Measurements from ENCODE around the gene ZNF835.

The ZNF835 gene

DNA sequence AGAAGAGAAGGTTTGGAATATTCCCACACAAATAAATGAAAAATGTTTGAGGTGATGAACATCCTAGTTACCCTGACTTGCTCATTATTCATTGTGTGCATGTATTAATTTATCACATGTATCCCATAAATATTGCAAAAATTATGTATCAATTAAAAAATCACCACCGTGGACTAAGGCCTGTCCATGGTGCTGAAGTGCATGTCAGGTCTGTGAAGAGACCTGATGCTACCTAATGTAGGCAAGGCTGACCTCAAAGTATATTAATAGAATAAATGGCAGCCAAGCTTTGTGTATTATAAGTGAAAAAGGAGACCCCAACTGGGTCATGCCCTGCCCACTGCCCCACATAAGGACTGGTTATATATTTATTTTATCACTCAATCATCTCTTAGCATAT is 34.4 kb upstream of the ZNF835 start:
- H2AFZ ChIP-seq (ENCODE audit: low read length): no peak overlapping the region
- H4K20me1 ChIP-seq (ENCODE audit: insufficient read depth, low read length): no peaks in the 10 kb centered on the region
- no peak overlapping the region for H3K9ac ChIP-seq (ENCODE audit: low read length)
- H3K27ac ChIP-seq (ENCODE audit: low read depth, low read length, poor library complexity, severe bottlenecking): no peak overlapping the region
- H3K4me3 ChIP-seq (ENCODE audit: low read depth, low read length, poor library complexity, severe bottlenecking): no peak overlapping the region
- H3K9me3 ChIP-seq (ENCODE audit: low read length): no peaks in the 10 kb centered on the region
- H3K36me3 ChIP-seq (ENCODE audit: insufficient read depth, low read length): no peaks in the 10 kb centered on the region
- no peak overlapping the region for H3K4me2 ChIP-seq (ENCODE audit: low read length)
- H3K4me1 ChIP-seq (ENCODE audit: insufficient read depth, low read length, severe bottlenecking): no peaks in the 10 kb centered on the region
- no peaks in the 10 kb centered on the region for H3F3A ChIP-seq (ENCODE audit: insufficient read depth, low read length)
- no peaks in the 10 kb centered on the region for H3K27me3 ChIP-seq (ENCODE audit: insufficient read depth, low read length)
- TF ChIP-seq, protein P1, sequence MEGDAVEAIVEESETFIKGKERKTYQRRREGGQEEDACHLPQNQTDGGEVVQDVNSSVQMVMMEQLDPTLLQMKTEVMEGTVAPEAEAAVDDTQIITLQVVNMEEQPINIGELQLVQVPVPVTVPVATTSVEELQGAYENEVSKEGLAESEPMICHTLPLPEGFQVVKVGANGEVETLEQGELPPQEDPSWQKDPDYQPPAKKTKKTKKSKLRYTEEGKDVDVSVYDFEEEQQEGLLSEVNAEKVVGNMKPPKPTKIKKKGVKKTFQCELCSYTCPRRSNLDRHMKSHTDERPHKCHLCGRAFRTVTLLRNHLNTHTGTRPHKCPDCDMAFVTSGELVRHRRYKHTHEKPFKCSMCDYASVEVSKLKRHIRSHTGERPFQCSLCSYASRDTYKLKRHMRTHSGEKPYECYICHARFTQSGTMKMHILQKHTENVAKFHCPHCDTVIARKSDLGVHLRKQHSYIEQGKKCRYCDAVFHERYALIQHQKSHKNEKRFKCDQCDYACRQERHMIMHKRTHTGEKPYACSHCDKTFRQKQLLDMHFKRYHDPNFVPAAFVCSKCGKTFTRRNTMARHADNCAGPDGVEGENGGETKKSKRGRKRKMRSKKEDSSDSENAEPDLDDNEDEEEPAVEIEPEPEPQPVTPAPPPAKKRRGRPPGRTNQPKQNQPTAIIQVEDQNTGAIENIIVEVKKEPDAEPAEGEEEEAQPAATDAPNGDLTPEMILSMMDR (IDR thresholded peaks at IDR 0.05; ENCODE audit: low read length): no peak
- TF ChIP-seq EZH2 (IDR thresholded peaks at IDR 0.05; ENCODE audit: borderline replicate concordance, low read length): no peak
- no peaks in the 10 kb centered on the region for H3K79me2 ChIP-seq (ENCODE audit: insufficient read depth, low read length)
- H3K9me2 ChIP-seq (ENCODE audit: low read depth, low read length): no peaks in the 10 kb centered on the region

DNA sequence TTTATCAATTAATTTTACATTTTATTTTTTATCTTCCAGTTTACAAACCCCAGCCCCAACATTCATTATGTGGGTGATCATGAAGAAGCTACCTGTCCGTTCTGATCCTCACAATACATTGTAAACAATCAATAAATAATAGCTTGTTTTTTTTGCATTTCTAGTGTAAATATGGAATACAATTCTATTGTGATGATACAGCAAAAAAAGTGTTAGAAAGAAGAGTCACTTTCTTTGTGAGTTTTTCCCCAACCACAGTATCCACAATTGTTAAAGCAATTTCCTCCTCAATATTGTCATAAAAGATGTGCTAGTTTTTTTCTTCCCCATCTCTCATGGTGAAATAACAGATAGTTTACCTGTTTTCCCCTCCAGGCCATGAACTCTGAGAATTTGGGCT is 30.3 kb upstream of the ZNF835 start:
- Histone ChIP-seq H3K9me2 (ENCODE audit: low read depth, low read length) (no peaks in the 10 kb centered on the region), H3K4me2 (ENCODE audit: low read length) (no peak overlapping the region), H3K36me3 (ENCODE audit: insufficient read depth, low read length) (no peaks in the 10 kb centered on the region), H3K27ac (ENCODE audit: low read depth, low read length, poor library complexity, severe bottlenecking) (no peak overlapping the region), H3K9ac (ENCODE audit: low read length) (no peak overlapping the region), H2AFZ (ENCODE audit: low read length) (no peak overlapping the region), H4K20me1 (ENCODE audit: insufficient read depth, low read length) (no peaks in the 10 kb centered on the region), H3K4me3 (ENCODE audit: low read depth, low read length, poor library complexity, severe bottlenecking) (no peak overlapping the region), H3K27me3 (ENCODE audit: insufficient read depth, low read length) (no peaks in the 10 kb centered on the region), H3K4me1 (ENCODE audit: insufficient read depth, low read length, severe bottlenecking) (no peaks in the 10 kb centered on the region), H3K9me3 (ENCODE audit: low read length) (no peaks in the 10 kb centered on the region), H3F3A (ENCODE audit: insufficient read depth, low read length) (no peaks in the 10 kb centered on the region), H3K79me2 (ENCODE audit: insufficient read depth, low read length) (no peaks in the 10 kb centered on the region)
- TF ChIP-seq, protein P1 (IDR thresholded peaks at IDR 0.05; ENCODE audit: low read length): no peak
- TF ChIP-seq EZH2 (IDR thresholded peaks at IDR 0.05; ENCODE audit: borderline replicate concordance, low read length): no peak

- no peak overlapping the region for H3K4me3 ChIP-seq (ENCODE audit: low read depth, low read length, poor library complexity, severe bottlenecking)
Observed at GRCh38 chr19:56699552-56699951, 28.0 kb upstream of the ZNF835 start.

More at GRCh38 chr19:56699552-56699951, 28.0 kb upstream of the ZNF835 start:
- Histone ChIP-seq H3K79me2 (ENCODE audit: insufficient read depth, low read length) (no peaks in the 10 kb centered on the region), H3K9me2 (ENCODE audit: low read depth, low read length) (no peaks in the 10 kb centered on the region), H3K4me1 (ENCODE audit: insufficient read depth, low read length, severe bottlenecking) (no peaks in the 10 kb centered on the region), H4K20me1 (ENCODE audit: insufficient read depth, low read length) (no peaks in the 10 kb centered on the region), H3K4me2 (ENCODE audit: low read length) (no peak overlapping the region), H3K27me3 (ENCODE audit: insufficient read depth, low read length) (no peaks in the 10 kb centered on the region), H2AFZ (ENCODE audit: low read length) (no peak overlapping the region), H3K27ac (ENCODE audit: low read depth, low read length, poor library complexity, severe bottlenecking) (no peak overlapping the region), H3F3A (ENCODE audit: insufficient read depth, low read length) (no peaks in the 10 kb centered on the region), H3K36me3 (ENCODE audit: insufficient read depth, low read length) (no peaks in the 10 kb centered on the region), H3K9ac (ENCODE audit: low read length) (no peak overlapping the region), H3K9me3 (ENCODE audit: low read length) (no peaks in the 10 kb centered on the region)
- TF ChIP-seq EZH2 (IDR thresholded peaks at IDR 0.05; ENCODE audit: borderline replicate concordance, low read length): no peak
- TF ChIP-seq, protein P1 (IDR thresholded peaks at IDR 0.05; ENCODE audit: low read length): no peak
